ENCODE measurements around the gene SLC34A3.

Gene SLC34A3

GRCh38 chr9:137217276-137218211, 13.2 kb upstream of the SLC34A3 start:
- no peak for DNase-seq (ENCODE audit: low read depth in 2 of 2)

DNA sequence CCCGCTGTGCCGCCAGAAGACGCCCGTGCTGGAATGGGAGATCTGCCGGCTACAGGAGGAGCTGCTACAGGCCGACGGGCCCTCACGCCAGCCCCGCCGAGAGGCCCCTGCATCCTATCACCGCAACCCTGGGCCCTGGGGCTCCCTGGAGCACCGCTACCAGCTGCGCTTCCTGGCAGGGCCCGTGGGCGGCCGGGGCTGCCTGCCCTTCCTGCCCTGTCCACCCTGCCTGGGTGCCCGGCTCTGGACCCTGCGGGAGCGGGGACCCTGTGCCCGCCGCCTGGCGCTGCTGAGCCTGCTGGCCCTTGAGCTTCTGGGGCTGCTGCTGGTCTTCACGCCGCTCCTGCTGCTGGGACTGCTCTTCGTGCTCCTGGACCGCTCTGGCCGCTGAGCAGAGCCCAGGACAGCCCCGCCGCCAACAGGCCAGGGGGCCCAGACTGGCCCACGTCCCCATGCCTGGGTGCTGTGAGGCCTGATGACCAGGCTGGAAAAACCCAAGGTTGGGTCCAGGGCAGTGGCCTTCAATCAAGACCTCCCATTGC, 12.4 kb upstream of the SLC34A3 start:
- DNase-seq (ENCODE audit: low read depth in 2 of 2): no peak

DNA sequence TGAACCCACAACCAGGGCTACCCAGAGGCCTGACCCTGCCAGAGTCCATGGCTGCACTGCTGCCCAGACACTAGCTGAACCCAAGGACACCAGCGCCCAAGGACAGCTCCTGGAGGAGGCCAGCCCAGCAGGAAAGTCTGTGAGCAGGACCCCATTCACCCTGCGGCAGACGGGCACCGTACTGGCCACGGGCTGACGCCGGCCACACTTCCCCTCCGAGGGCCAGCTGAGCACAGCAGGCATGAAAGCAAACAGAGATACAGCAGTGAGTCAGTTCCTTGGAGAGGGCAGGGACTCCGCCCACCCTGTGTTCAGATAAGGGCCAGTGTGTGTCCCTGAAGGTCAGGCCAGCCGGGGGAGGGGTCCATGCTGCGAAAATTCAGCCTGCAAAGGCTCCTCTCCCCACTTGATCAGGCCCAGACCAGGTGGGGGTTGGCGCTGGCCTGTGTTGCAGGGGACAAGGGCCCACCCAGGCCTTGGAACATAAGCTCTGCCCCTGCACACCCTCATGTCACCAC, 11.9 kb upstream of the SLC34A3 start:
- no peak for DNase-seq (ENCODE audit: low read depth in 2 of 2)

- no peak for DNase-seq (ENCODE audit: low read depth in 2 of 2)
These were observed 10.9 kb upstream of the SLC34A3 start for GRCh38 chr9:137219757-137220316.

DNA sequence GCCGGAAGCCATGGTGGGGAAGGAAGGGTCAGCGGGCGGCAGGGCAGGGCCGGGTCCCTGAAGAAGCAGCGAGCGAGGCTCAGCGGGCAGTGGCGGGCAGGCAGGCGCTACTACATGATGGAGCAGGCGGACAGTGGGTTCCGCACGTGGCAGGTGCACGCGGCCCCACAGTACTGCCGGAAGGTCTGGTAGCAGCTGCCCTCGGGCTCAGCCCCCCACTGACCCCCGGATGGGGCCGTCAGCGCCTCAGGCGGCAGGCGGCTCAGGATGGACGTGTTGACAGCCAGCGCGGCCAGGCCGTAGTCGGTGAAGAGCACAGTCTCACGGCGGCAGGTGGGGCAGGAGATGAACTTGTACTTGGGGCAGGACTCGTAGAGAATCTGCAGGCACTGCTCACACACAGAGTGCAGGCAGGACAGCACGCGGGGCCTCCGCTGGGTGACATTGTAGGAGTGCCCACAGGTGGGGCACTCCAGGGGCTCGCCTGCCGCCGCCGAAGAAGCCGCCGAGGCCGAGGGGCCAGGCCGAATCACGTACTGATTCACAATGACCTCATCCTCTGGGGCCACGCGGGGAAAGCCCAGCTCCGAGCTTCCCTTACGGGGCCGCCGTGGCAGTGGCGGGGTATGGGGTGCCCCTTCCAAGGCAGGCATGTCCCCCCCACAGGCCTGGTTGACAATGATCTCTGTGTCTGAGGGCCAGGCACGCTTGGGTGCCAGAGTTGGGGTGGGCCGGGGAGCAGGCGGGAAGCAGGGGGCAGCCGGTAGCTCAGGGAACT, 10.2 kb upstream of the SLC34A3 start:
- no peak for DNase-seq (ENCODE audit: low read depth in 2 of 2)

DNA sequence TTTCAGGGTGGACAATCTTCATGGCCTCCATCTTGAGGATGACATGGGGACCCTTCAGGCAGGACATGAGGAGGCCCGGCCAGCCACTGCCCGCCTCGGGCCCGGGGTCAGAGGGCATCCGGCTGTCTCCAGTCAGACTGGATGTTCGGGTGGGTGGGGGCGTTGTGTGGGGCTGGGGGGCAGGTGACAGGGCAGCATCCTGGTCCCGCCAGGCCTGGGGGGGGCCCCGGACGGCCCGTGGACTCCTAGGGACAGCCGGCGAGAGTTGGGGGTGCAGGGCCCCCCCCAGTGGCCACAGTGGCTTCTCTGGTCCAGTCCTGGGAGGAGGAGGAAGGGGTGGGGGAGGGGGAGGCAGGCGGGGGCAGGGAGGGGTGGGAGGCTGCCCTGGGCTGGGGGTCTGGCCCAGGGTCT, 9.6 kb upstream of the SLC34A3 start:
- no peak for DNase-seq (ENCODE audit: low read depth in 2 of 2)

- DNase-seq (ENCODE audit: low read depth in 2 of 2): peak in 1 of 2 donors; percentile 29
These were observed 9.1 kb upstream of the SLC34A3 start for GRCh38 chr9:137221506-137222111.

DNA sequence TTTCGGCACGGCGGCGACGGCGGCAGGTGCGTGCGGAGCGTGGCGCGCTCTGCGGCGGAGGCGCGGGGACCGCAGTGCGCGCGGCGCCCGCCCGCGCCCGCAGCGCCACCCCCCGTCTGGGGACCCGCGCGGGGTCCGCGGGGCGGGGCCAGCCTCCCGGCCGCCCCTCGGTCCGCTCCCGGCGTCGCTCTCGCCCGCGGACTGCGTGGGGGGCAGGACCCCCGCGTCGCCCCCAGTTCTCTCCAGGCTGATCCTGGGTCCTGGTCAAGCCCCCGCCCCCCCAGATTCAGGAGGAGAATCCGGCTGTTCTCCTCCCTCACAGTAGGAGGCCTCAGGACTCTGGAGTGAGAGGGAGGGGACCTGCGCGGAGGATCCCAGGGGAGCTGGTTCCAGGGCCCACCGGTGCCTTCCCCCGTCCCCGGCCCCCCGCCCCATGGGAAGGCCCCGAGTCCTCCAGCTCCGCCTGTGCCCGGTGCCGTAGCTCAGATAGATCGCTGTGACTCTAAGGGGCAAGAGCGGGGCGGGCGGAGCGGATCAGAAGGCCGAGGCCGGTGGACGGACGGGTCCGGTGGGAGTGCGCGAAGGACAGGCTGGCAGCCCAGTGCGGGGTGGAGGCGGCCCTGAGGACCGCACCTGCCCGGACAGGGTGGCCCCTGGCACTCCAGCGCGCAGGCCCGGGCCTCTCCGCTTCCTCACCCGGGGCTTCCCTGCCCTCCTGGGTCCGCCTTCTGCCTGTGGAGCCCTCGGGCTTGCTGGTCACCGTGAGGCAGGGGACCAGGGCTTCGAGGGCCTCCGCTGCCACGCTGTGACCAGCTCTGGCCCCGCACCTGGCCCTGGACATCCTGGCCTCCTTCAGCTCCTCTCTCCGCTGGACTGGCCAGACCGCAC, 8.3 kb upstream of the SLC34A3 start, which contains the start of gene RNF208:
RNF208 (minus strand) TSS at position 51 of the 888 bp plus-strand sequence. CDS start 1,028 bp downstream, outside the sequence.
- DNase-seq (ENCODE audit: low read depth in 2 of 2): no peak

- DNase-seq (ENCODE audit: low read depth in 2 of 2): peak; percentile 98 to 99
These were observed 7.4 kb upstream of the SLC34A3 start for GRCh38 chr9:137223078-137223970.

- DNase-seq (ENCODE audit: low read depth in 2 of 2): no peak
These were observed 5.6 kb upstream of the SLC34A3 start, which contains the start of gene CYSRT1 for GRCh38 chr9:137224830-137225694. CYSRT1 (plus strand) TSS chr9:137225174; CDS start chr9:137225622, 448 bp downstream.

- no peak for DNase-seq (ENCODE audit: low read depth in 2 of 2)
These were observed 4.9 kb upstream of the SLC34A3 start for GRCh38 chr9:137225699-137226331.

DNA sequence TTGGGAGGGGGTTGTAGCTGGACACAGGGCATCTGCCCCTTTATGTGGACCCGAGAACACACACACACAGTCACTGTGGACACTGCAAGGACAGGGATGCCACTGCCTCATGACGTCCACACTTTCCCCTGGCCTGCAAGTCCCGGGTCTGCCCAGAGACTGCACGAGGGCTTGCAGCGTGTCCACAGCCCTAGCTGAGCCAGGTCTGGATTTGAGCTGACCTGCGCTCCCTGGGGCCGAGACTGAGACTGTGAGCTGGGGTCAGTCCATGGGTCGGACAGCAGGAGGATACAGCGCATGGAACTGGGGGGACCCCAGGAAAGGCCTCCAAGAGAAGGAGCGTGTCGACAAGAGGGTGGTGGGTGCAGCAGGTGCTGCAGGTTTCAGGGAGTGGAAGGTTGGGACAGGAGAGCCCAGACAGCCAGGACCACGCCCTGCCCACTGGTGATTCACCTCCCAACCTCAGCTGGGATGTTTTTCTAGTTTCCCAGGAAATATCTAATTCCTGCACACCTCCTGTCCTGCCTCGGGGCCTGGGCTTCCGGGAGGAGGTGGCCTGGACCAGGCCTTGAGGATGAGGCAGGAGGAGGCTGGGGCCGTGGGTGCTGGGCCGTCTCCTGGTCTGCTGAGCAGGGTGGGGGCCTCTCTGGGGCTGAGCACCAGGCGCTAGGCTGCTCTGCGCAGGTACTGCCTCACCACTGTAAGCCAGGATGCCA, 4.2 kb upstream of the SLC34A3 start:
- no peak for DNase-seq (ENCODE audit: low read depth in 2 of 2)

DNA sequence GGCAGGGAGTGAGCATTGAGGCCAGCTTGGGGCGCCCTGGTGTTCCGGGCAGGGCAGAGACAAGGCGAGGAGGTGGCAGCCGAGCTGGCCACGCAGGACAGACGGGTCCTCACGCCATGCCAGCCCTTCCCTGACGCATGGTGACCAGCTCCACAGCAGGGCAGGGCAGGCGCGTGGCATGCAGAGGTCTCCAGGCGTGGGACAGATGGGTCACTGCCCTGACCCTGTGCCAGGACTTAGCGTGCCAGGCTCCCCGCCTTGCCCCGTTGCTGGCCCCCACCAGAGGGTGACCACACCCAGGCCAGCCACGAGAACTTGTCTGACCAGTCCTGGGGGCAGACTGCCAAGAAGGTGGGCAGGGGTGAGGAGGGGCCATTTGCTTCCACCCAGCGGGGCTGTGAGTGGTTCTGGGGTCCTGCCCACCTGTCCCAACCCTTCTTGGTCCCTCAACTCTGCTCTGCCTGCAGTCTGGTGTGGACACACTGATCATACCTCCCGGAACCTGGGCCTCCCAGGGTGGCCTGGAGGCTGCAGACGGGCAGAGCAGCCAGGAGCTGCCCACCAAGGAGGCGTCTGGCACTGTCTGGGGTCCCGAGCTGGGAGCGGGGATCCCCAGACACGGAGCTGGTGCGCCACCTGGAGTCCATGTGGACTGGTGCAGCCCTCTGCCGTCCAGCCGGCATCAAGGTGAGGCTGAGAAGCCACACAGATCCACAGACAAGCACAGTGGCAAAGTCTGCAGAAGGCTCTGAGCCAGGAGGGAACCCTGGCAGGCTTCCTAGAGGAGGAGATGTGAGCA, 3.4 kb upstream of the SLC34A3 start, which contains the start of gene RNF224:
RNF224 (plus strand) TSS at position 449 of the 799 bp plus-strand sequence. CDS start 834 bp downstream, outside the sequence.
- peak; percentile 77 to 79 for DNase-seq (ENCODE audit: low read depth in 2 of 2)

GRCh38 chr9:137227853-137228505, 2.7 kb upstream of the SLC34A3 start:
- DNase-seq (ENCODE audit: low read depth in 2 of 2): no peak

DNA sequence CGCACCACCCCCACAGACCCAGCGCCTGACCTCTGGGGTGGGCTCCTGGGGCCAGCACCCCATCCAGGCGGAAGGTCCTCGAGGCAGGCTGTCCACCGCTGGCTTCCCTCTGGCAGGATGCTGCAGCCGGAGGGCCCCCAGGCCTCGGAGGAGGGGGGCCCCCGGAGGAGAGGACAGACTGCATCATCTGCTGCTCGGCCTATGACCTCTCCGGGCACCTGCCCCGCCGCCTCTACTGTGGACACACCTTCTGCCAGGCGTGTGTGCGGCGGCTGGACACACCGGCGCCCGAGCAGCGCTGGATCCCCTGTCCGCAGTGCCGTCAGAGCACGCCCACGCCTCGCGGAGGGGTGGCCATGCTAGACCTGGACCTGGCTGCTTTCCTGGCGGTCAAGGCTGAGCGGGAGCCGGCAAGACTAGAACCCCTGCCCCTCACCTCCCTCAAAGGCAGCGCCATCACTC, 2.2 kb upstream of the SLC34A3 start:
- no peak for DNase-seq (ENCODE audit: low read depth in 2 of 2)

Measured in stimulated activated CD4-positive, alpha-beta T cell treated with anti-CD3 and anti-CD28 coated beads, Interleukin-1b, Interleukin-23, amount 100 ng/mL, for 4 hours (primary cell).